Stimulated activated CD8-positive, alpha-beta memory T cell treated with anti-CD3 and anti-CD28 coated beads, Interleukin-12 subunit alpha, Interleukin-12 subunit beta, amount 100 ng/mL, for 24 hours (primary cell): ENCODE measurements around the gene MCL1.

Experiments
- DNase-seq: peaks from one replicate; pipeline ENCODE4 v3.0.0-alpha.2; 2020; ENCODE audit errors: extremely low read depth

The MCL1 gene

GRCh38 chr1:150537732-150538684 is 41.4 kb downstream of the MCL1 start:
- DNase-seq = no peak

GRCh38 chr1:150536836-150537731 is 42.3 kb downstream of the MCL1 start:
- no peak for DNase-seq

GRCh38 chr1:150535511-150536287 is 43.7 kb downstream of the MCL1 start:
- DNase-seq = no peak

GRCh38 chr1:150534002-150534401 is 45.4 kb downstream of the MCL1 start:
- no peak for DNase-seq

GRCh38 chr1:150532860-150533259 is 46.5 kb downstream of the MCL1 start:
- DNase-seq = no peak

- DNase-seq = no peak
Measured at GRCh38 chr1:150530491-150531159, 48.8 kb downstream of the MCL1 start.

- DNase-seq = no peak
Measured at GRCh38 chr1:150529017-150529416, 50.4 kb downstream of the MCL1 start.

- no peak for DNase-seq
Measured at GRCh38 chr1:150528196-150528595, 51.2 kb downstream of the MCL1 start.

- no peak for DNase-seq
Measured at GRCh38 chr1:150525348-150525747, 54.1 kb downstream of the MCL1 start.
